Anterior cingulate cortex (tissue), 58 donors: Measurements from ENCODE around the gene PRKN.

Source experiments
- DNase-seq, 58 donors: peaks; one replicate each; lab custom pipeline; 2025; lab: John Stamatoyannopoulos, UW

Gene PRKN

GRCh38 chr6:162390961-162391811 is 336.4 kb downstream of the PRKN start:
- DNase-seq: peak in 1 of 58 donors; percentile 6

- DNase-seq: no peak
Measured at GRCh38 chr6:162389343-162390085, 338.1 kb downstream of the PRKN start.

GRCh38 chr6:162388383-162388777 is 339.2 kb downstream of the PRKN start:
- DNase-seq: no peak

- peak in 1 of 58 donors; percentile 11 for DNase-seq
Measured at GRCh38 chr6:162387718-162388382, 339.7 kb downstream of the PRKN start.

- DNase-seq: no peak
Measured at GRCh38 chr6:162385980-162386379, 341.6 kb downstream of the PRKN start.

- DNase-seq: no peak
Measured at GRCh38 chr6:162379757-162380409, 347.7 kb downstream of the PRKN start.

- no peak for DNase-seq
Measured at GRCh38 chr6:162377735-162378134, 349.8 kb downstream of the PRKN start.

GRCh38 chr6:162373868-162374267 is 353.7 kb downstream of the PRKN start:
- DNase-seq: no peak

- no peak for DNase-seq
Measured at GRCh38 chr6:162373192-162373591, 354.4 kb downstream of the PRKN start.

GRCh38 chr6:162372106-162372505 is 355.5 kb downstream of the PRKN start:
- no peak for DNase-seq

- DNase-seq: no peak
Measured at GRCh38 chr6:162371121-162371520, 356.4 kb downstream of the PRKN start.

- no peak for DNase-seq
Measured at GRCh38 chr6:162369091-162369490, 358.5 kb downstream of the PRKN start.

- DNase-seq: no peak
Measured at GRCh38 chr6:162364488-162364887, 363.1 kb downstream of the PRKN start.

GRCh38 chr6:162363757-162364156 is 363.8 kb downstream of the PRKN start:
- DNase-seq: no peak

GRCh38 chr6:162360901-162361567 is 366.5 kb downstream of the PRKN start:
- DNase-seq: no peak

GRCh38 chr6:162358625-162359024 is 368.9 kb downstream of the PRKN start:
- DNase-seq: no peak

- no peak for DNase-seq
Measured at GRCh38 chr6:162345051-162345511, 382.5 kb downstream of the PRKN start.

- no peak for DNase-seq
Measured at GRCh38 chr6:162344646-162345010, 382.9 kb downstream of the PRKN start.

GRCh38 chr6:162343936-162344645 is 383.5 kb downstream of the PRKN start:
- peak in 2 of 58 donors; percentile 3 to 8 for DNase-seq
